ENCODE measurements around the gene OCEL1. TPM values are rescaled to one million over a fixed set of nuclear protein-coding genes. Genes with fewer than 3 reads are reported as not detected.

OCEL1 gene
- total and polyA plus RNA-seq, 2 of the 13 experiments (the other 11 are each of a cell fraction or from before 2014, with no cell fraction given): 10.6 to 17.2 TPM

GRCh38 chr19:17243830-17244617 is 18.0 kb downstream of the OCEL1 start:
- no TSS peak for BruUV-seq (replicated peaks)
- Histone ChIP-seq H3K27ac (ENCODE audit: extremely low read length, insufficient read depth, low read length) (peak overlapping the region; percentile 95), H3K4me3 (replicated peaks in 1 of 3; ENCODE audit: insufficient read depth in 1 of 3, low read depth in 2 of 3, low read length in 3 of 3) (peak overlapping the region; percentile 87 to 92 (median 89)), H3K4me1 (ENCODE audit: insufficient read depth, low read length) (peaks cover 72% of the 10 kb centered on the region), H3K27me3 (ENCODE audit: control insufficient read depth in 1 of 2, insufficient read depth in 2 of 2, low read length in 2 of 2) (no peaks in the 10 kb centered on the region), H3K79me2 (ENCODE audit: insufficient read depth, low read length) (peaks cover 47% of the 10 kb centered on the region), H3K36me3 (replicated peaks in 1 of 2; ENCODE audit: control insufficient read depth in 1 of 2, insufficient read depth in 2 of 2, low read length in 2 of 2) (no peaks in the 10 kb centered on the region), H3K4me2 (ENCODE audit: low read depth, low read length) (peak overlapping the region; percentile 99), H3K9me3 (ENCODE audit: low read length) (no peaks in the 10 kb centered on the region), H2AFZ (ENCODE audit: low read length) (no peak overlapping the region), H4K20me1 (ENCODE audit: insufficient read depth, low read length) (peaks cover 27% of the 10 kb centered on the region; the same call in 1 of the 2 replicates), H3K9ac (ENCODE audit: insufficient read depth, low read depth, low read length) (peak overlapping the region; percentile 90)
- FAIRE-seq (peak; percentile 56), ATAC-seq (peak; percentile 18), DNase-seq (ENCODE audit: low spot score) (peak; percentile 51)
- CTCF ChIA-PET (ENCODE audit: low intra/inter-chr PET ratio, low total read pairs): no interaction called here
- in situ Hi-C loops (cut with HindIII; ENCODE audit: extremely low pct_ligation_motif_present, low pct_unique_long_range_greater_than_20kb): no loop called here
- POLR2A ChIA-PET: interaction anchor here (0.5 to 9.0 kb wide), 16 partner anchors 8 to 161 kb away, joined by 3 to 178 read pairs (median 4); partner anchors contain the start of genes BABAM1, BST2, MRPL34 and OCEL1
- intact Hi-C loops (cut with micrococcal nuclease; ENCODE audit: unreplicated experiment): no loop called here
- 0% methylated on average over 18 of the region's 52 CpGs for WGBS (ENCODE audit: low lambda C conversion rate)
- TF ChIP-seq BCL6 (CRISPR knock-in tag; IDR thresholded peaks at IDR 0.05) (peak; percentile 99), SNAPC5 (CRISPR knock-in tag; IDR thresholded peaks at IDR 0.05; ENCODE audit: borderline replicate concordance) (no peak), TARDBP (CRISPR knock-in tag; IDR thresholded peaks at IDR 0.05) (peak; percentile 59; the same call in 1 of the 2 replicates), PITX1 (CRISPR knock-in tag; IDR thresholded peaks at IDR 0.05) (peak; percentile 39; the same call in 1 of the 2 replicates), ZFYVE20 (CRISPR knock-in tag; IDR thresholded peaks at IDR 0.05; ENCODE audit: borderline replicate concordance, low read depth) (no peak), MAFF (IDR thresholded peaks at IDR 0.05; ENCODE audit: low read depth, low read length) (no peak), PRPF4 (IDR thresholded peaks at IDR 0.05; ENCODE audit: low read depth, low read length, poor library complexity, severe bottlenecking) (no peak), KAT8 (CRISPR knock-in tag; IDR thresholded peaks at IDR 0.05) (peak; percentile 30), FOXA1 (IDR thresholded peaks at IDR 0.05) (no peak), FOXA1 (CRISPR knock-in tag; IDR thresholded peaks at IDR 0.05) (no peak), BRCA1 (CRISPR knock-in tag; IDR thresholded peaks at IDR 0.05) (no peak), ZNF333 (CRISPR knock-in tag; IDR thresholded peaks at IDR 0.05; ENCODE audit: borderline replicate concordance) (no peak; the same call in 1 of the 2 replicates), PLSCR1 (CRISPR knock-in tag; IDR thresholded peaks at IDR 0.05; ENCODE audit: borderline replicate concordance) (no peak), TRIM24 (CRISPR knock-in tag; IDR thresholded peaks at IDR 0.05) (no peak), GMEB2 (CRISPR knock-in tag; IDR thresholded peaks at IDR 0.05; ENCODE audit: low read depth) (no peak), KLF15 (CRISPR knock-in tag; IDR thresholded peaks at IDR 0.05; ENCODE audit: borderline replicate concordance) (no peak), CREM (IDR thresholded peaks at IDR 0.05) (peak; percentile 65; the same call in 1 of the 2 replicates), CREM (CRISPR knock-in tag; IDR thresholded peaks at IDR 0.05) (no peak), ZFP36 (IDR thresholded peaks at IDR 0.05; ENCODE audit: borderline replicate concordance, low read depth, low read length, partially characterized antibody) (no peak), ZNF354B (CRISPR knock-in tag; IDR thresholded peaks at IDR 0.05) (no peak), ZNF777 (CRISPR knock-in tag; IDR thresholded peaks at IDR 0.05) (peak; percentile 79), NFKB2 (CRISPR knock-in tag; IDR thresholded peaks at IDR 0.05; ENCODE audit: borderline replicate concordance) (0 out of 2 replicates have a peak, but pooled peaks have one; percentile 44), SATB2 (CRISPR knock-in tag; IDR thresholded peaks at IDR 0.05) (no peak), HDAC6 (IDR thresholded peaks at IDR 0.05; ENCODE audit: low read depth, low read length) (no peak)

All from HepG2 (cell line).